CD4-positive, alpha-beta T cell treated with Interleukin-12 subunit alpha and Interleukin-12 subunit beta, for 1 hour (primary cell): Measurements from ENCODE around the gene SYT7.

Experiments
- DNase-seq: peaks from one replicate; pipeline ENCODE4 v3.0.0-alpha.2; 2020

SYT7 gene

DNA sequence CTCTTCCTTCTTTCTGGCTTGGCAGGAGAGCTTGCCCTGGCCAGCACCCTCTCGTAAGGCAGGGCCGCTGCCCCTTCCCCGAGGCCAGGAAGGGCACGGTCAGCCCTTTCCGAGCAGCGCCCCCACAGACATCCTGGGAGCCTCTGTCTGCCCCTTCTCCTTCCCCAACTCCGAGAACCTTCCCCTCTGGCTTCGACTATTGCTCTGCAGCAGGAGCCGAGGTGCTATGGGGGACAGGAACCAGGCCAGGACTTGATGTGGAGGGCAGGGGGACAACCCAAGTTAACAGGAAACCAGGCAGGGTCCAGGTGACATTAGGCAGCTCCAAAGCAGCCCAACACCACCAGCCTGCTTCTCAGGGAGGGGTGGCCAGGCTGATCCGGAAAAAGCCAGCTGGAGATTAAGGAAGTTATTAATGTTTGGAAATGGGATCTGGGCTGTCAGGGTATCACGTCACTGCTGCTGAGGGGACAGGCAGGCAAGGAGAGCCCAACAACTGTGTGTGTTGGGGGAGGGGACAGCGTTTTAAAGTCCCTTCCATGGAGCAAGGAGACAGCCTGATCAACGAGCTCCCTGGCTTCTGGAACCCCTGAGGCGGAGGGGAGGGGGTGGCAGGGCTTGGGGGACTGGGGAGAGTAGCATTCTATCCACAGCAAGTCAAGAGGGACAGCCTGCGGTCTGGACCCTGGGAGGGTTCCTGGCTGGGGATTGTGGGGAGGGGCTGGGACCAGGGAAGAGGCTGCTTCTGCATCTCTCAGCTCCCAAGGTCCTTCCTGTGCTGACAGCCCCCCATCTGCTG is 27.3 kb downstream of the SYT7 start:
- no peak for DNase-seq

DNA sequence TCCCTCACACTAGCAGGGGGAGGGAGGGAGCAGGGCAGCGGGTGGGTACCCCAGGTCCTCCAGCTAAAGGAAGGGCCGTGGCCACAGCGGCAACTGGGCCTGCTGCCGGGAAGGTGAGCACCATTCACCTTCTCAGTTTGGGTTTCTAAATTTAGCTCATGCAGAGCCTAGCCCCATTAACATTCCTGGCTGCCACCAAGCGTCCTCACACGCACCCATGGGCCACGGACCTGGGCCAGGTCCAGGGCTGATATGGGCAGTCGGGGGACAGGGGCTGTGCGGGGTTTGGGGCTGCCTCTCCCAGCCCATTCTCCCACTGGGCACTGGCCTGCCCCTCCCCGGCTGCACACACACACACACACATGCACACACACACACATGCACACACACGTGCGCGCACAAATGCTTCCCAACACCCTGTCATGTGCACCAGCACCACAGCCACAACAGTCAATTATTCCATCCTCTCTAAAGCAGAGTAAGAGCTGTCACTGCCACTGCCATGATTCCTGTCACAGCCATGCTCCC is 28.7 kb downstream of the SYT7 start:
- no peak for DNase-seq

- no peak for DNase-seq
Measured at GRCh38 chr11:61551634-61552033, 29.2 kb downstream of the SYT7 start.

GRCh38 chr11:61550665-61551227 is 30.1 kb downstream of the SYT7 start:
- DNase-seq: no peak

DNA sequence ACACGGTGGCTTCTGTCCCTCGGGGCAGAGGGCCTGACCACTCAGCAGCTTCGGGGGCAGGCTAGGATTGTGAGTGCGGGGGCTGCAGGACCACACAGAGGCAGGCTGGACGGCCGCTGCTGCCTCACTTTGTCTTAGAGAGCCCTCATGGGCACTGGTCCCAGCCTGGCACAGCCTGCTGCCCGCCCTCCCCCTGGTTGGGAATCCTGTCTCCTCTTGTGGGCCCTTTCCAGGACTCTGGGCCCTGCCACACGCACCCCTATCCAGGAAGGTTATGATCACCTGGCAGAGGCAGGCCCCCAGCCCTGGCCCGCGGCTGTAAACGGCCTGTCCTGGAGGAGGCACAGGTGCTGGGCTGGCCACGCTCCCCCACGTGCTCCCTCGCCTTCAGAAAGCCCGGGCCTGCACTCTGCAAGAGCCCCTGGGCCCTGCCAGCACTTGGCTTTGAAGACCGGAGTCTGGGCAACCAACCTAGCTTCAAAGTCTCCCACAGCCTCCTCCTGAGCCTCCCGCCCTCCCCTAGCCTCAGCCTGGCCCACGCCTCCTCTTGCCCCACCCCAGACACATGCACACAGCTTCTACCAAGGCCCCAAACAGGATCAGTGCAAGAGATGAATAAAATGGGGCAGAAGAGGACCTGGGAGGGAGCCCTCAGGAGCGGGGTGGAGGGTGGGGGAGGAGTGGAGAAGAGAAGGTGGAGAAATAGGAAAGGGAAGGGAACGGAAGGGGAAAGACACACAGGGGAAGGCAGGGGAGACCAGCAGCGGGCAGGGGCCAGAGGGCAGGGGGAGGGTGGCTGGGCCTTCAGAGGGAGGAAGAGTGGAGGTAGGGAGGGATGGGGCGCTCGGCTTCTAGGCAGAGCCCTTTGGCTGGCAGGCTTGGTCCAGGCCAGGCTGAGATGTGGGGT is 31.0 kb downstream of the SYT7 start:
- no peak for DNase-seq

DNA sequence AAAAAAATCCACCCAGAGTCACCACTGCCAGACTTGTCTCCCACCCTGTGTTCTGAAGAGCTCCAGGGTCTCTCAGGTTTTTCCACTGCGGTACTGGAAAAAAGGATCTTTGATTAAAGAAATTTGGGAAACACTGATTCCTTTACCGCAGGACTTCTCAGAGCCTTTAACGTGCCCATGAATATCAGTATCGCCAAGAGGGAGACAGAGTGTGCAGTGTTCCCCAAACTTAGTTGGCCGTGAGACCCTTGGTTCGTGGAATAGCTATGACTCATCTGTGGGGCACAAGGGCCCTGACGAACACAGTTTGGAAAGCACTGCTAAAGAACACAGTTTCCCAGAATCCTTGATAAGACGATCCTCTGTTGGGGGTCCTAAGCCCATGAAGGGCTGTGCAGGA is 31.7 kb downstream of the SYT7 start:
- DNase-seq: no peak

GRCh38 chr11:61547246-61547645 is 33.6 kb downstream of the SYT7 start:
- DNase-seq: no peak

GRCh38 chr11:61546663-61547062 is 34.2 kb downstream of the SYT7 start:
- no peak for DNase-seq

- no peak for DNase-seq
Measured at GRCh38 chr11:61545921-61546320, 35.0 kb downstream of the SYT7 start.

- DNase-seq: no peak
Measured at GRCh38 chr11:61545341-61545740, 35.5 kb downstream of the SYT7 start.

GRCh38 chr11:61544466-61544865 is 36.4 kb downstream of the SYT7 start:
- no peak for DNase-seq

DNA sequence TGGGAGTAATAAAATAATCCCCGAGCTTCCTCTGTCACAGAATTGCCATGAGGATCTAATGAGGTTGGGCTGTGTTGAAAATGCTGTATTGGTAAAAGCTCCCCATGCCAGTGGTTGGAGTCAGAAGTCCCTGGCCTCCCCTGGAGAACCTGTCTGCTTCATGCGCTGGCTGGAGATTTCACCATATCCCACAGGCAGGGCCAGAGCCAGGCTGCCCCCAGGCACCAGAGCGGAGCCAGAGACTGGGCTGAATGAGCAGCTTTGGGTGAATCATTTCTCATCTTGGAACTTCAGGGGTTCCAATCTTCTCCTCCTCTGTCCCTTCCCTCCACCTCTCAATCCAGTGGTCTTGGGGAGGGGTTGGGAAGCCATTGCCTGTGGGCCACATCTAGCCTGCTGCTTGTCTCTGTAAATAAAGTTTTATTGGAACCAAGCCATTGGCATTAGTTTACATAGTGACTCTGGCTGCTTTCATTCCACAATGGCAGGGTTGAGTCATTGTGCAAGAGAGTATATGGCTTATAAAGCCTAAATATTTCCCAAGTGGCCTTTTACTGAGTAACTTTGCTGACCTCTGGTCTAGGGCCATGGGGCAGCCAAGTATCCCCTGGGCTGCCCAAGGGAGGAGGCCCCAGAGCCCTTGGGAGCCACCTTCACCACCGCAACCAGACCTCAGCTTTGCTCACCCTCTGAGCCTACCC is 37.1 kb downstream of the SYT7 start:
- DNase-seq: no peak

DNA sequence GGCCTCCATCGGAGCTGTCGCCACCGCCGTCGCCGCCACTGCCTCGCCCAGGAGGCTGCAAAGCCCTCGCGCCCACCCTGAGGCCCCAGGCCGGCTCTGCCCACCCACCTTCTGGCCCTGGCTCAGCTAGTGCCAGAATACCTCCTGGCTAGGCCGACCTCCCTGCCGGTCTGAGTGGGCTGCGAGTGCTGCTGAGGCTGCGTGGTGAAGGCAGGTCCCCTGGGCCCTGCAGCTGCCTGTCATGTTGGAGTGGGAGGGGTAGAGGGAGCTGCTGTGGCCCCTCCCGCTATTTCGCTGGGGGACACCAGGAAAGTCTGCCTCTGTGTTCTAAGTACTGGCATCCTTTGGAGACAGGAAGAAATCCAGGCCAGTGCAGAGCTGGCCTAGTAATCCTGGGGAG is 38.2 kb downstream of the SYT7 start:
- no peak for DNase-seq

DNA sequence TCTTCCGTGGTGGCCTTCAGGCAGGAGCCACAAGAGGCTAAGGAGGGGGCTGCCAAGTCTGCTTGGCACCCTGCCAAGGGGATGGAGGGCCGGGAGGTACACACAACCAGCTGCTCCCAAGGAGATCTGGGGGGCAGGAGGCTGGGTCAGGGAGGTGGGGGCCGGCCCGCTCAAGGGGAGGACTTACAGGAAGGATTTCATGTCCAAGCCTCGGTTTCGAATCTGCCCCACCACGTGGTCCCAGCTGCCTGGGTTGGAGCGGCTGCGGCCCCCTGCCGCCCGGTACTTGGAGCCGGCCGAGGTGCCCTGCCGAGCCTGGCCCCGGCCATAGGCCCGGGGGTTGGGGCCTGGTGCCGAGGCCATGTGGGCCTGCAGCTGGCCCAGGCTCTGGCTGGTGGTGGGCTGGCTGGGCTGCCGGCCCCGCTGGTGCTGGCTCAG is 38.8 kb downstream of the SYT7 start:
- DNase-seq: no peak

DNA sequence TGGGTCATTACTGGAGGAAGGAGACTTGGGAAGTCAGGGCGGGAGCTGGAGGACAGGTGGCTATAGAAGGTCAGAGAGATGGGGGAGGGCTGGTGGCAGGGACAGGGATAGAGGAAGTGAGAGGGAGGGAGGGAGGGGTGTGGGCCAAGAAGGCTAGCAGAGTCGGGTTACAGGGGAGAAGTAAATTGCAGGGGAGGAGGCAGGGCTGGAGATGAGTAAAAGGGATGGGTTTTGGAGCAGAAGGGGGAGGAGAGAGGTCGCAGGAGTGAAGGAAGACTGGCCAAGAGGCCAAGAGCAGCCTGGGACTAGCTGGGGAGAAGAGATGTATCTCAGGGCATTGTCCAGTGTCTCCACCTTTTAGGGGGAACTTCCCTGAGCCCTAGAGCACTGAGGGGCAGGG is 39.3 kb downstream of the SYT7 start:
- no peak for DNase-seq

- DNase-seq: no peak
Measured at GRCh38 chr11:61540528-61540927, 40.3 kb downstream of the SYT7 start.

DNA sequence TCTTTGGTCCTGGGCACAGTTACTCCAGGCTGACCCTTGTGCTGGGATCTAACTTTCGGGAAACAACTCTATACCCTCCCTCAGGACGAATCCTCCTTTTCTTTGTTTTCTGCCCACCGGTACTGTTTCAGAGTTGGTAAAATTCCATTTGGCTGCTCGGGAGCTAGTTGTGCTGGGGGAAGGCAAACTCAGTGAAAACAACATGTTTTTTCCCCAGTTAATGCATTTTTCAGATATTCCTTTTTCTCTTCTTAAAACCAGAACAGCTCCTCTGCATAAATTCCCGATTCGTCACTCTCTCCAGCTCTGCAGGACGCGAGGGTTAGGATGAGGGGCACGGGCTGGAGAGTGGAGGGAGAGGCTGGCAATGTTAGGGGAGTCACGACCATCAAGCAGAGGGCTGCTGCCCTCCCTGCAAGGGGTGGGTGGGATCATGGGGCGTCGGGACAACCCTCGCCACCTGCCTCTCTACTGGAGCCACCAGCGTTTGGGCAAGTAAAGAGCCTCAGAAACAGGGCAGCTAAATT is 41.0 kb downstream of the SYT7 start:
- DNase-seq: no peak

DNA sequence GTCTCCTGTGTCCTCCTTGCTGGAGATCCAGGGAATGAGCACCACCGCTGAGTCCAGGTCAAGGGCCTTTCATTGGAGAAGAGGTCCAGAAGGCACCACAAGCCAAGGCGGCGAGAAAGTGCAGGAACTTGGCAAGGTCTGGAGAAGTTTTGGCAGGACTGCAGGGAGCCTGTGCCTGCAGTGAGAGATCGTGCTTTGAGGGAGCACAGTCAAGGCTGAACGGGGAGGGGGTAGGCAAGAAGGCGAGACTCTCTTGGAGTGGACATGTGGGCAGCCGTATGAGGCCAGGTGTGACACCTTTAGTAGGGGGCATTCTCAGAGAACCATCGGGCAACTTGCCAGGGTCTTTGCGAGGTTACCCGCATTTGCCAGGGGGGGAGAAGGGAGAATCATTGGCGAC is 41.9 kb downstream of the SYT7 start:
- no peak for DNase-seq

DNA sequence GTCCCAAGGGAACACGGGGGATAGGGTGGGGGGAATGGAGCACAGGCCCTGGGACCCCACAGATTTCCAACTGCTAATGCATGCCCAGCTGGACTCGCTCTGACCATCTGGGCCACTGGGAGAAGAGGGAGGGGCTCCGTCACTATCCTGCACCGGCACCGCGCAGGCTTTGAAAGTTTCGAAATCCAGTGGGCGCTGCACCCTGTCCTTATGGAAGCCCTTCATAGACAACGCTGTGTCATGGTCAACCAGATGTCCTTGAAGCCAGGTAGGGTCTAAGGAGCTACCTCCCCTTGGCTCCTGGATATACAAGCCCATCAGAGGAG is 42.3 kb downstream of the SYT7 start:
- no peak for DNase-seq

DNA sequence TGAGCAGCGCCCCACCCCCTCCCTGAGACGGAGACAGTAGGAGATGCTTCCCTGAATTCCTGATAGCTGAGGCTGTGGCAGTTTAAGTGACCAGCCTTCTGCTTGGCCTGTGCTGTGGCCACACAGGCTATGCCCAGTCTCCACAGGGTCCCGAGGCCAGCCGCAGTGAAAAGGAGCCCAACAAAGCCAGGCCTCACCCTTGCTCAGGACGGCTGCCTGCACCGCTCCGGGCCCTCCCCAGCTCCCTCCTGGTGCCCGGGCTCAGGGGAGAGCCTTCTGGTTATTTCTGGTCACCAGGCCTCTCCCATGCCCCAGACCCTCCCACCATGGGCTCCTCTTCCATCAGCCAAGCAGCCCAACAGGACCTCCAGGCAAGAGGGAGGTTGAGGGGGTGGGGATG is 43.5 kb downstream of the SYT7 start:
- no peak for DNase-seq

GRCh38 chr11:61536676-61537270 is 44.1 kb downstream of the SYT7 start:
- DNase-seq: no peak

DNA sequence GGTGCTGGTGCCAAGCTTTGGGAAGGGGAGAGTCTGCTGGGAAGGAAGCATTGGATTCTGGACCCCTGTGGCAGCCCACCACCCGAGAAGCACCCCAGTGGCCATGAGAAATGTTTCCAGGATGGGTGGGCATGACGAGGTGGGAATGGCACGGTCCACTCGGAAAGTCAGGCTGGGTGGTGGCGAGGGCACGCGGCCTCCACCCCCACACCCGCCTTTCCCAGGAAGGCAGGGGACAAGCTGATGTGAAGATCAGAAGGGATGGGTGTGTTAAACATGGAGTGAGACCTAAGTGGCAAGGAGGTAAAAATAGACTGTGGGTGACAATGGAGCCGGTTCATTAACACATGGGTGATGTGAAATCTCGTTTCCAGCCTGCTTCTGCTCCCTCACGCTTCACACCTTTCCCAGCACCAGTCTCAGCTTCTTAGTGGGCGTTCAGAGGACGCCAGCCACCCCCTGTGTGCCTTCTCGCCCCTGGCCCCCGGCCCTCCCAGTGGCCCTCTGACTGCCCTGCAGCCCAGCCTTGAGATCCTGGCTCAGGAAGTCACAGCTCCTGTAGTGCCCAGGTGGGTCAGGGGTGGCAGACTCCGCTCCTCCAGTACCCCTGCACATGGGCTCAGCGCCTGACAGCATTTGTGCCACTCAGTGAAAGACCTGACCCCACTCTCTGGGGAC is 44.7 kb downstream of the SYT7 start:
- no peak for DNase-seq
